GM19240 (cell line): ENCODE data around the gene CFHR5.
"Not testable (repeated sequence)": the region's sequence is repeated elsewhere in the genome, so short reads cannot be mapped to it uniquely, and the experiment has no call there.

Source experiments
- DNase-seq: peaks from one replicate; pipeline ENCODE4 v3.0.0; 2011; ENCODE audit warnings: low spot score; ENCODE audit not compliant: insufficient read length

The CFHR5 gene

GRCh38 chr1:197017558-197018146 is 40.3 kb downstream of the CFHR5 start:
- DNase-seq = no peak

DNA sequence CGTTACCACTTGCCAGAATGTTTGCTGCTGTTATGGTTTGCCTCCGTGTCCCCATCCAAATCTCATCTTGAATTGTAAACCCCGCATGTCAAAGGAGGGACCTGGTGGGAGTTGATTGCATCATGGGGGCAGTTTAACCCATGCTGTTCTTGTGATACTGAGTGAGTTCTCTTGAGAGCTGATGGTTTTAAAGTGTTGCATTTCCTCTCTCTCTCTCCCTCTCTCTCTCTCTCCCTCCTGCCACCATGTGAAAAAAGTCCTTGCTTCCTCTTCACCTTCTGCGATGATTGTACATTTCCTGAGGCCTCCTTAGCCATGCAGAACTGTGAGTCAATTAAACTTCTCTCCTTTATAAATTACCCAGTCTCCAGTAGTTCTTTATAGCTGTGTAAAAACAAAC is 44.4 kb downstream of the CFHR5 start:
- DNase-seq = no peak

GRCh38 chr1:197024460-197024859 is 47.1 kb downstream of the CFHR5 start:
- DNase-seq = no peak

- no peak for DNase-seq
Measured at GRCh38 chr1:197027359-197027758, 50.0 kb downstream of the CFHR5 start.

DNA sequence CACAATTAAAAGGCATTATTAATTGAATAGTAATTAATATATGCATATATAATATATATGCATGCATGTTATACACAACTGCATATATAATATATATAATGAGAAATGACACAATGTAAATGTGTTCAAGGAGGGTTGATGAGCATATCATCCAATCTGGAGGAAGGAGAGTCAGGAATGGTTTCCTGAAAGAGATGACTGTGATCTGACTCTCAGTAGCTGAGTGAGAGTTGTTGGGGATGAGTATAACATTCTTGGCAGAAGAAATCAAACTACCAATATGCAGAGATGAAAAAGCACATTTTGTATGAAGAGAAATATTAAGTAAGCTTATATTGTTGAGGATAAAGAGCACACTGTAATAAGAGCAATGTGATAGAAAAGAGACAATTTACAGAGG is 52.4 kb downstream of the CFHR5 start:
- no peak for DNase-seq

DNA sequence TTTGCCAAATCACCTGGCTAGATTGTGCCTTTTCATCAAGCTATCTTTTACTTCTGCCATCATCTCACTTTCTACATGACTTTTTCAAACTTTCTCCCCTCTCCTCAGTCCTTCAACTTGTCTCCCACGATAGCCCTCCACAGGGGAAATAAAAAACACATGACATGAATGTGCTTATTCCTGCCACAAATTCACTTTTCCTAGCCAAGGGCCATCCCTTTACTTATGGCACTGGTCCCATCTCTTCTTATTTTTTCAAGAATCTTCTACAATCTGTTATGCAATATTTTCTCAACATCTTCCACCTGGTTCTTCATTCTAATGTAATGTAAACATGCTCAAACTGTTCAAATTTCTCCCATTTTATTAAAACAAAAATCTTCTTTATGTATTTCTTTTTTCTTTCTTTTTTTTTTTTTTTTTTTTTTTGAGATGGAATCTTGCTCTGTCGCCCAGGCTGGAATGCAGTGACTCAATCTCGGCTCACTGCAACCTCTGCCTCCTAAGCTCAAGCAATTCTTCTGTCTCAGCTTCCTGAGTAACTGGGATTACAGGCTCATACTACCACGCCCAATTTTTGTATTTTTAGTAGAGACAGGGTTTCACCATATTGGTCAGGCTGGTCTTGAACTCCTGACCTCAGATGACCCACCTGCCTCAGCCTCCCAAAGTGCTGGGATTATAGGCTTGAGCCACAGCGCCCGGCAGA is 57.4 kb downstream of the CFHR5 start:
- not testable (repeated sequence) for DNase-seq

- DNase-seq = no peak
Measured at GRCh38 chr1:197036861-197037260, 59.5 kb downstream of the CFHR5 start.

GRCh38 chr1:197041486-197042353 is 64.4 kb downstream of the CFHR5 start:
- no peak for DNase-seq

DNA sequence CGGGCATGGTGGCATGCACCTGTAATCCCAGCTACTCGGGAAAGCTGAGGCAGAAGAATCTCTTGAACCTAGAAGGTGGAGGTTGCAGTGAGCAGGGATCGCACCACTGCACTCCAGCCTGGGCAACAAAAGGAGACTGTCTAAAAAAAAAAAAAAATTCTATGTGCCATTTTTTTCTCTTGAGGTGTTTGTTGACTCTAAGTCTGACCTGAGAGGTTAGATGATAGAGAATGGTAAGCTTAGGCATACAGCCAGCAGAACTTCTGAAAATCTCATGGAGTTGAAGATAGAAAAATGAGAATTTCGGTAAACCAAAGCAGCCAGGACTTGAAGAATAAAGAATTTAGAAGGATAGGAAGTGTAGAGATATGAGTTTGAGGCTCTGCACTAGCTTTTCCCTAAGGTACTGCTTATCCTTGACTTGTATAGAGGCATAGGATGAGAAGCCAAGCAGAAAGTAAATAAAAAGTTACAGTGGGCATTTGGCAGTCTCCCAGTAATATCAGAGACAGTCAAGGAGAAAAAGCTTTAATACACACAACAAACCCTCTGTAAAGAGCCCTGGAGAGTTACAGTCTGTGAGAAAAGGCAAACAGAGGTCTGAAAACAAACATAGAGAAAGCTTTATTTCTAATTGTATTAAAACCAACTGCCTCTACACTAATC is 65.5 kb downstream of the CFHR5 start:
- no peak for DNase-seq

GRCh38 chr1:197049100-197049499 is 71.7 kb downstream of the CFHR5 start:
- DNase-seq = no peak
